GM21381 (cell line): ENCODE data around the gene RNF144A.
"Not testable (repeated sequence)": the region's sequence is repeated elsewhere in the genome, so short reads cannot be mapped to it uniquely, and the experiment has no call there.

Source experiments
- ATAC-seq: cut with Tn5 transposase; IDR thresholded peaks from one replicate; pipeline ENCODE4 v1.9.1; 2021; ENCODE audit warnings: mild to moderate bottlenecking, moderate library complexity; ENCODE audit not compliant: unreplicated experiment

The RNF144A gene, protein sequence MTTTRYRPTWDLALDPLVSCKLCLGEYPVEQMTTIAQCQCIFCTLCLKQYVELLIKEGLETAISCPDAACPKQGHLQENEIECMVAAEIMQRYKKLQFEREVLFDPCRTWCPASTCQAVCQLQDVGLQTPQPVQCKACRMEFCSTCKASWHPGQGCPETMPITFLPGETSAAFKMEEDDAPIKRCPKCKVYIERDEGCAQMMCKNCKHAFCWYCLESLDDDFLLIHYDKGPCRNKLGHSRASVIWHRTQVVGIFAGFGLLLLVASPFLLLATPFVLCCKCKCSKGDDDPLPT

DNA sequence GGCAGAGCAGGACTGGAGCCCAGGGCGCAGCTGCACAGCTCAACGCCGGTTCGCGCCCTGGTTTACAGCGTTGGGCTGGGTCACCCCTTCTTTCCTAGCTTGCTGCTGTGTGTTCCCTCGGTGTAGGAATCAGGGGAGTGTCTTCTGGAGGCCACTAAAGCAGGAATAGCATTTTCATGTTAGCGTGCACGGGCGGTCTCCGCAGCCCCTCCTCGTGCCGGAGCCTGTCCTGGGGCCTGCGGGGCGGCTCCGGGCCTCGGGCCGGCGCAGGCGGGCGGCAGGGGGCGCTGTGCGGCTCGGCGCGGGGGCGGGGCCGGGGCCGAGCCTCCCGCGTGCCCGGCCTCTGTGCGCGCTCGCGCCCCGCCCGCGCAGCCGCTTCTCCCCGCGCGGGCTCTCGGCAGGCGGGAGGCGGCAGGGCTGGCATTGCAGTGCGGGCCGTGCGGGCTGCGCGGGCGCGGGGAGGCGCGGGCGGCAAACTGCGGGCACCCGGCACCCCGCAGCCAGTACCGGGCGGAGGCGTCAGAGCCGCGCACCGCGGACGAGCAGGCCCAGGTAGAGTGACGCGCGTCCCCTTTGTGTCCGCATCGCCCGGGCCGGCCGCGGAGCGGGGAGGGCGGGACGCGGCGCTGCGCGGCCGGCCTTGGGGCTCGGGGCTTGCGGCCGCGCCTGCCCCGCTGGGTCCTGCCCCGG, at the start of gene RNF144A:
Gene RNF144A (plus strand): TSS at position 342 of the 690 bp plus-strand sequence. CDS start 79,515 bp downstream, outside the sequence.
- peak; percentile 83 for ATAC-seq

DNA sequence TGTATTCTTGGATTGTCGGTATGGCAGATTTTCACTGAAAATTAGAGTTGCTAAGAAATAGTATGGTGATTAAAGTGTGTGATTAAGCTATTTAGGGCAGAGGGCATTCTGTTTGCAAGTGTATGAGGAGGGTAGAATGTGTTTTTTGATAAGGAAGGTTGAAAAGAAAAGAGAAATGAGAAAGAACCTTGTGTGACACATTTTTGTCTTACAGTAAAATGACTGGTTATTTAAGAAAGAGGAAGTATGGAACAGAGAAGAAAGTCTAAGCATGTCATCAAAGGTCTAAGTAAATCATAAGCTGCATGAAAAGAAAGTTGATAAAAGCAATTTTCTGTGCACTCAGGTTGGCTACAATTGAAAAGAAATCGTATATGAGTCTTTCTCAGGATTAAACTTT, 44.8 kb upstream of the RNF144A start:
- no peak for ATAC-seq

DNA sequence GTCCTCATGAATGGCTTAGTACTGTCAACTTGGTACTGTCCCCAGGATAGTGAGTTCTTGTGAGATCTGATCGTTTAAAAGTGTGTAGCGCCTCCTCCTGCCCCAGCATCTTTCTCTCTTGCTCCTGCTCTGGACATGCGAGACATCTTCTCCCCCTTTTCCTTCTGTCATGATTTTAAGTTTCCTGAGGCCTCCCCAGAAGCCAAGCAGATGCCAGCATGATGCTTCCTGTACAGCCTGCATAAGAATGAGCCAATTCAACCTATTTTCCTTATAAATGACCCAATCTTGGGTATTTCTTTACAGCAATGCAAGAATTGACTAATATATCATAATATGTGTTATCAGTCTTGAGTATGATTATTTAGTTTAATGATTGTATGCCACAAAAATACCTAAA, 43.2 kb upstream of the RNF144A start:
- no peak for ATAC-seq

DNA sequence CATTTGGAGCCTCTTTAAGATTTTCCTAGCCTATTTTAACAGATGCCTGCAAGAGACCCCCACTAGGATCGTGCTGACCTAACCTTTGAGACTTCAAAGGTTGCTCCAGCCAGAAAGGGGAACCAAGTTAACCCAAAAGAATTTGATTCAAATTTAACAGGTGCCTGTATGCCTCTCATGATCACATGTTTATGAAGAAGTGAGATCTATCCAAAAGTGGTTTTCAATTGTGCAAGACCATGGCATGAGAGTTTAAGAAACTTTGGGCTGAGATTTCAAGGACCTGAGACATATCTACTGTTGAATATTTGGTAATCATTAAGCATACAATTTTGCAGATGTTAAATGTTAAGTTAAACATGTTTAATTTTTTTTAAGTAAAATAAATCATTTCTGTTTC, 40.9 kb upstream of the RNF144A start:
- ATAC-seq: no peak

DNA sequence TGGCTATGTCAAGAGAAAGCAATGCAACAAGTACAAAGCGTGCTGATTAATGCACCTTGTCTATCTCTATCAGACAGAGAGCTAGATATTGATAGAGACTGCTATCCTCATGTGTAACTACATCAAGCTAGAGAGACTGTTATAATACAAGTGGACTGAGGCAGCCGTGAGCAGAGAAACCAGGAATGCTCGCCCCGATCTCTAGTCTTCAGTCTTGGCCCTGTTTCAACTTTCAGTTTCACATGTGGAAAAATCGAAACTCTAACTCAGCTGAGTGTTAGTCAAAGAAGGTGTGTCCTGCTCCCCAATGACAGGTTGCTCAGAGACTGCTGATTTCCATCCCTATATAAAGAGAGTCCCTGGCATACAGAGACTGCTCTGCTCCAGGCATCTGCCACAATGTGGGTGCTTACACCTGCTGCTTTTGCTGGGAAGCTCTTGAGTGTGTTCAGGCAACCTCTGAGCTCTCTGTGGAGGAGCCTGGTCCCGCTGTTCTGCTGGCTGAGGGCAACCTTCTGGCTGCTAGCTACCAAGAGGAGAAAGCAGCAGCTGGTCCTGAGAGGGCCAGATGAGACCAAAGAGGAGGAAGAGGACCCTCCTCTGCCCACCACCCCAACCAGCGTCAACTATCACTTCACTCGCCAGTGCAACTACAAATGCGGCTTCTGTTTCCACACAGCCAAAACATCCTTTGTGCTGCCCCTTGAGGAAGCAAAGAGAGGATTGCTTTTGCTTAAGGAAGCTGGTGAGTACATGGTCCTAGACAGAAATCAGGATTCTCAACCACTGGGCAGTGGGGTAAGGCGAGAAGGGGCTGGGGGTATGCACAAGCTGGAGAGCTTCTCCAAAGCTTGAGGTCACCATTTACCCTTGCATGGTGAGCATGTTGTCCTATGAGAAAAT, 39.6 kb upstream of the RNF144A start, which contains the start of gene RSAD2:
Gene RSAD2 (plus strand): TSS at position 376 of the 903 bp plus-strand sequence. CDS start 24 bp downstream, at position 400.
- ATAC-seq: peak; percentile 76

DNA sequence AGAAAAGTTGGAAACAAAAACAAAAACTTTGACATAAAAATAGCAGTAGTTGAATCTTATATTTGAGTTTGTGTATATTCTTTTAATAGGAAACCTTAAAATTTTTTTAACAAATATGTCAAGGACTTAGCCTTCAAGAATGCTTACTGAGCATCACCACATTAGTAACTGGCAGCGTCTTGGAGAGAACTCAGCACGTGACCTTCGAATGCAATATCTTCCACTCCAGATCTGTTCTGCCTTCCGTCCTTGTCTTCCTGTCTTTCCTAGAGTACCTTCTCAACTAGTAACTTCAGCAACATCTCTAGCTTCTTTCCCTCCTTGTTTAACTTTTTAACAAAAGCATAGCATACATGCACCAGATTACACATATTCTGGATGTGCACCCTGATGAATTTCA, 38.7 kb upstream of the RNF144A start:
- ATAC-seq: no peak

DNA sequence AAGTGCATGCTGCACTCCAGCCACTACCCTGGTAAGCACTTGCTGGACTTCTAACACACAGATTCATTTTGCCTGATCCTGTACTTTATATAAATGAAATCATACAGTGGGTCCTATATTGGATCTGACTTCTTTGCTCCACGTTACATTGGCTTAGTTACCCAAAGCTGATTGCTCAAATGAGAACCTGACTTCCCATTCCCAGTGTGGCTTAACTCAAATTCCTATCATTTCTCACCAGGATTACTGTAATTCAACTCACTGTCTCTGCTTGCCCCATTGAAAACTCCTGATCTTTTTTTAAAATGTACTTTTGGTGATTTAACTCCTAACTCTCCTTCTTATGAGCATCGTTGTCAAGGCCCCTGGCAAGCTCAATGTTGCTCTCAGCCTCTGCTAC, 38.2 kb upstream of the RNF144A start:
- no peak for ATAC-seq

DNA sequence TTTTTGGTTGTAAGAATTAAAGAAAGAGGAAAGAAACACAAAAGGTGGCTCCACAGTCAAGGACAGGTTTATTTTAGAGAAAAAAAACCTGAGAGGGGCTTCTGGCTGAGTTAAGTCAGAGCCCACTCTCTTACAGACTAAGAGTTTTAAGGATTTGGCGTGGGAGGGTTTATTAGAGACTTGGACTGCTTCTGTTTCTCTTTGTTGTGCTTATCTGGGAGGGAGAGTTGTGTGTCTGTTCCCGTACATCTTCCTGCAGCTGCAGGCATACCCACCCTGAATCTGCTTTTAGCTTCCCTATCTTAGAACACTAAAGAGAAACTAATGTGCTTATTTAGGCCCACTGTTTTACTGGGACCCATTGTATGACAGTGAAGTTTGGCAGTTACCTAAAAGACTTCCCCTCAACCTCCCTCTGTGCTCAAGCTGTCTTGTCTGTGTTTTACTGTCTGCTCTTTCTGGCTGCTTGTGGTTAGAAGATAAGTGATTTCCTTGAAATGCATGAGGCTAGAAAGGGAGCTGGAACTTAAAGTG, 36.9 kb upstream of the RNF144A start:
- no peak for ATAC-seq

DNA sequence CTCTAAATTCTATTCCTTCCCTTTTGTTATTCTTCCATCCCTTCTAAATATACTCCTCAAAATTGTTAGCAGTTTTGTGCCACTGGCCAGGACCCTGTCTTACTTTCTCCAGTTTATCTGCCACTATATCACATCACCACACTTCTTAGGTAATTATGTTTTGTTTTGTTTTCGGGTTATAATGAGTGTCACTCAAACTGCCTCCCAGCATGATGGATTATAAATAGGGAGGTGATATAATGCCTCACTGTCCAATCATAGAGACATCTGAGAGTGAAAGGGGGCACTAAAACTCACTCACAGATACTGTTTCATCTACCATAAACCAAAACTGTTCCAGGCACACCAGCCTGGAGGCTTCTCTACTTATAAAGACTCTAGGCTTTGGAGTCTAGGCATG, 36.2 kb upstream of the RNF144A start:
- no peak for ATAC-seq

DNA sequence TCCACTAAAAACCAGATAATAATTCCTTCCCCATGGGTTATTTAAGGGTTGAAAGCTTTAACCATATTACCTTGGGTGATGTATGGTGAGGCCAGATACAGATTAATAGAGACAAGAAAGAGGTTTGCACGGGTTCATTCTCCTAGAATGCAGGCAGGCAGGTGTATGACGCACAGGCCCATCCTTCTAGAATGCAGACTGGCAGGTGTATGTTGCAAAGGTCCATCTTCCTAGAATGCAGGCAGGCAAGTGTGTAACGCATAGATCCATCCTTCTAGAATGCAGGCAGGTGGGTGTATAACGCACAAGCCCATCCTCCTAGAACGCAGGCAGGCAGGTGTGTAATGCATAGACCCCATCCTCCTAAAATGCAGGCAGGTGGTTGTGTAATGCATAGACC, 35.7 kb upstream of the RNF144A start:
- no peak for ATAC-seq

DNA sequence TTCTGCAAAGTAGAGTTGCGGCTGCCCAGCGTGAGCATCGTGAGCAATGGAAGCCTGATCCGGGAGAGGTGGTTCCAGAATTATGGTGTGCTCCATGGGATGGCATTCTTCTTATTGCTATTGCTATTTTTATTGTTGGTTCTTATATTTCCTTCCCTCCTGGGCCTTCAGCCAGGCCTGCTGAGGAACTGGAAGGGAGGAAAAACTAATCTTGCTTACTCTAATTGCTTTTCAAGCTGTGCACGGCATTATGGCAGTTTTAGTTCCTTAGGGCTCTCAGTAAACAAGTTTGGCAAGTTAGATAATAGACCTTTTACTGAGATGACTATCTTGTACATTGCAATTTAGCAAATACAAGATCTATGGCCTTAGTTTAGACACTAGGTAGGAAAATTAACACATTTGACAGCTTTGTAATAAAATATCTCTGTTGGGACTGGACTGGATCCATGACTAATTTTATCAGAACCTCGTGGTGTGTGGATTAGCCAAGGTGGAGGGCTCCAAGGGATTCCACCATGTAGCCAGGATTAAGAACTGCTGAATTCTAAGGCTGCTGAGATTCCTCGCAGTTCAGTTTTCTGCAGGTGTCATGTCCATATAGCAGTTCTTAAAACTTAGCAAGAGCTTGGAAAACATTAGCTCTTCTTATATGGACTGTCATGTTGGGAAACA, 33.6 kb upstream of the RNF144A start:
- ATAC-seq: no peak

DNA sequence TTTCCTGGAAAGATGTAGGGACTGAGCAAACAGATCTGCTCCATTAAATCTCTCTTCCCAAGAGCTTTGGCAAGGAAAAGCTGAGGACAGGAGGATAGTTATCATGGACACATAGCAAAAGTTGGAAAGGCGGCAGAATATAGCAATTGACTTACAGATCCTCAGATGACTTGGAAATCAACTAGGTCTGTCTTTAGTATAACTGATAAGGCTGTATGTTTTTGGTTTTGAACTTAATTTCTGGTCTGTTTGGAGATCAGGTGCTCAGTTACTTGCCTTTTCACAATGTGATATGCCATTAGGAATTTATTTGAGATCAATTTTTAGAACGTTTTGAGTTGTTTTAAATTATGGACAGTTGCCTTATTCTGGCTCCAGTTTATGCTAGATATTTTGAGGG, 31.7 kb upstream of the RNF144A start:
- no peak for ATAC-seq

DNA sequence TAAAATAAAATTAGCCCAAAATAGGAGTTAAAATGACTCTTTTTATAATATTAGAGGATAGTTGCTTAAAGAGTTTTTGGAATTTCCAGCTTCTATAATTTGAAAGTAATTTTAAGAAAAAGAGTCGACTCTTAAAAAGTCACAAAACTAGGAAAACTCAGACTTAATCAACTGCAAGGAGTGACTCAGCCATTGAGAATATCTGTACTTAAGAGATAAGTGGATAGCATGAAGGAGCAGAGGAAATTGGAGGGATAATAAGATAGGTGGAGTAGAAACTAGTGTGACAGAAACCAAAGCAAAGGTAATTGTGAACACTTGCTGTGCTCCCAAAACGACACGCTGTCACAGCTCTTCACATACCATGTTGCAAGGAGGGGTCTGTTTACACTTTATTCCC, 31.2 kb upstream of the RNF144A start:
- no peak for ATAC-seq

DNA sequence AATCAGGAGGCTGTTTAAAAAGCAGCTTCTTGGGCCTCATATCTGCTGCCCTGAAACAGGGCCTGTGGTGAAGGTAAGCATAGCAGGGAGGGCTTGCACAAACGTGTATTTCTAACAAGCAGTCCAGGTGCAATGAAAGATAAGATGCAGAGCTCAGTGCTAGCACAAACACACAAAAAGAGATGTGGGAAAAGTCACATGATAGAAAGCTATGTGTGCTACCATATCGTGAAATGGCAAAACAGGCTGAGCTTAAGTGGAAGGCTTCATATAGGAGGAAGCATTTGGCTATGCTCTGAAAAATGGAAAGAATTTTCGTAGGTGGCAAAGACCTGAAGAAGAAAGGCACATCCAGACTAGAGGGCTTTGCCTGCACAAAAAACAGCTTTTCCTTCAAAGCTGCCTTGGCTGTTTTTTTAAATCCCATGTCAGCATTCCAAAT, 29.4 kb upstream of the RNF144A start:
- no peak for ATAC-seq

DNA sequence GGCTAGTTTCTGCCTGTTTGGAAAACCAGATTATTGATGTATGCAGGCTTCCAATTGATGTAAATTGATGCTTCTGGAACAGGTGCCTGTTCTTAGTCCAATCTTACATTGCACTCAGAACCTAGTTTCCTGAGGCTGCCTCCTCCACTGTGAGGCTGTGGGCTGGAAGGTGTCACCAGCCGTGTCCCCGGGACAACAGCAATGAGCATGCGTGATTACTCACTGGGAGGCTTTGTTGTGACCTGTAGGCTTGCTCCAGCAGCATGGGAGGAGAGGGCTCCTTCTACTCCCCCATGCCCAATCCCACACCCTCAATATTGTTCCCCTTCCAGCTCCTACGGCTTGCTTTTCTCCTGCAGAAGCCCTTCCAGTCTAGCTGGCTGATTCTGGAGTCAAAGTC, 28.5 kb upstream of the RNF144A start:
- ATAC-seq: no peak

DNA sequence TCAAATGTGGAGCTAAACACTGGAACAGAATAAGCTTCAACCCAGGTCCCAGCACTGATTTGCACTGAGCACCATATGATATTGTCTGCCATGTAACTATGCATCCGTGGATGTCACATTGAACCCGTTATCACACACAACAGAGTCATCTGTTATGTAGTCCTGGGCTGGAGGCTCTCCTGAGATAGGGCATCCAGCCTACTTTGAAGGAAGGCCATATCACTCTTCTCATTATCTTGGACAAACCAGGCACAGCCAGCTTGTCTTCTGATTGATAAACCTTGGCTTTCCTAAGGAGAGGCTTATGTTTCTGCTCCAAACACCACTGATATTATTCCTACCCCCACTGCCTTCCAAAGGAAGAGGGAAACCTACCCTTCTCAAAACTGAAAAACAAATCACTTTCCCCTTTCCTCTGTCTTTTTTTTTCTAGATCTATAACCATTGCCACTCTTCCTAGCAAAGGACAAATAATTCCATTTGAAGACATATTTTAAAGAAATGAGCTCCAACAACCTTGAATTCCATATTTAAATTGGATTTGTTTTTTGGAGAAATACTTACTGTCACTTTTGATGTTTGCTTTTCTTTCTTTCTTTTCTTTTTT, 23.2 kb upstream of the RNF144A start:
- ATAC-seq: no peak

DNA sequence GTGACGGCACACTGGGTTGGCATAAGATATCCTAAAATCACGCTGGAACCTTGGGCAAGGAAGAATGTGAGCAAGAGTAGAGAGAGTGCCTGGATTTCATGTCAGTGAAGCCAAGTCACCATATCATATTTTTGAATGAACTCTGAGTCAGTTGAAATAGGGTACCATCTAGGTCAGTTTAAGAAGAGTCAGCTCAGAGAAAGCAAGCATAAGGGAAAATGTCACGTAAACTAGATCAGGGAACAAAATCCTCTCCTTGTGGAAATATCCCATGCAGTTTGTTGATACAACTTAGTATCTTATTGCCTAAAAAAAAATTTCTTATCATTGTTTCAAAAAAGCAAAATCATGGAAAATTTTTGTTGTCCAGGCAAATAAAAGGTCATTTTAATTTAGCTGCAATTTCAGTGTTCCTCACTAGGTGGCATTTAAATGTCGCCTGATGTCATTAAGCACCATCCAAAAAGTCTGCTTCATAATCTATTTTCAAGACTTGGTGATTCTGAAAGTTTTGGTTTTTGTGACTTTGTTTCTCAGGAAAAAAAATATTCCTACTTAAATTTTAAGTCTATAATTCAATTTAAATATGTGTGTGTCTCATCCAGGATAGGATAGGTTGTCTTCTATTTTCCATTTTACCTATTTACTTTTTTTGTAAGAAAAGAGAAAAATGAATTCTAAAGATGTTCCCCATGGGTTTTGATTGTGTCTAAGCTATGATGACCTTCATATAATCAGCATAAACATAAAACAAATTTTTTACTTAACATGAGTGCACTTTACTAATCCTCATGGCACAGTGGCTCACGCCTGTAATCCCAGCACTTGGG, 20.1 kb upstream of the RNF144A start:
- ATAC-seq: no peak

DNA sequence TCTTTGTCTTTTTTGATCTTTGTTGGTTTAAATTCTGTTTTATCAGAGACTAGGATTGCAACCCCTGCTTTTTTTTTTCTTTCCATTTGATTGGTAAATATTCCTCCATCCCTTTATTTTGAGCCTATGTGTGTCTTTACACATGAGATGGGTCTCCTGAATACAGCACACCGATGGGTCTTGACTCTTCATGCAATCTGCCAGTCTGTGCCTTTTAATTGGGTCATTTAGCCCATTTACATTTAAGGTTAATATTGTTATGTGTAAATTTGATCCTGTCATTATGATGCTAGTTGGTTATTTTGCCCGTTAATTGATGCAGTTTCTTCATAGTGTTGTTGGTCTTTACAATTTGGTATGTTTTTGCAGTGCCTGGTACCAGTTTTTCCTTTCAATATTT, 14.6 kb upstream of the RNF144A start:
- not testable (repeated sequence) for ATAC-seq

DNA sequence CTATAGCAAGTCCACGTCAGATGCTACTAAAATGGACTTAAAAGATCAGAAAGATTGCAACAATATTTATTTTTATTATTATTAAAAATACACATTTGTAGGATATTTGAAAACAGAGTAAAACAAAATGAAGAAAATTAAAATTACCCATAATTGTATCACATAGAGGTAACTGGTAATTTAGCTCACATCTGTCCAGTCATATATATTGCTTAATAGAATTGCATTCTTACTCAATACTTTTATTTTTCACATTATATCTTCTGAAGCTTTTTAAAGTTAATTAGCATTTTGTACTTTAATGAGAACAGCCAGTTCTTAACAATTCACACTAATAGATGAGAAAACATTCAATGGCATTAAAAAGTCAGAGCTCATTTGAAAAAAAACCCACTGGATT, 11.5 kb upstream of the RNF144A start:
- ATAC-seq: no peak
